Pons (tissue), 1 donor: ENCODE measurements around the gene KRT74.
"Not testable (repeated sequence)": the region's sequence is repeated elsewhere in the genome, so short reads cannot be mapped to it uniquely, and the experiment has no call there.

ENCODE experiments used
- DNase-seq: peaks from one replicate; pipeline ENCODE4 v3.0.0-alpha.2; 2016; ENCODE audit warnings: low spot score

Gene KRT74

DNA sequence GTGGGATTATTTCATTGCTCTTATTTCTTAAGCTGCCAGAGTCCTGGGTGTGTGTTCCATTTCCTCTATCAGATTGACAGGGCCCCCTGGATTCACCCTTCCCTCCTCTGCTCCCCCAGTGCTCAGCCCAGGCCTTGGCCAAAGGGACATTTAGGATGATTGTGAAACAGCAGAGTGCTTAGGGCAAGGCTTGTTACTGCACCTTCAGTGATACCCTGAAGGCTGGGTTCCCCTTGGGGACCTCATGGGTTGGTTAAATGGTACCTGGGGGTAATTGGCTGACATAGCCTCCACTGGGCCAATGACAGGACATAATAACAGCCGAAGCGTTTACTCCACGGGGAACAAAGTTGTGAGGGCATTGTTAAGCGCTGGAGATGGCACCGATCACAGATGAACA, 28.9 kb upstream of the KRT74 start:
- no peak for DNase-seq

DNA sequence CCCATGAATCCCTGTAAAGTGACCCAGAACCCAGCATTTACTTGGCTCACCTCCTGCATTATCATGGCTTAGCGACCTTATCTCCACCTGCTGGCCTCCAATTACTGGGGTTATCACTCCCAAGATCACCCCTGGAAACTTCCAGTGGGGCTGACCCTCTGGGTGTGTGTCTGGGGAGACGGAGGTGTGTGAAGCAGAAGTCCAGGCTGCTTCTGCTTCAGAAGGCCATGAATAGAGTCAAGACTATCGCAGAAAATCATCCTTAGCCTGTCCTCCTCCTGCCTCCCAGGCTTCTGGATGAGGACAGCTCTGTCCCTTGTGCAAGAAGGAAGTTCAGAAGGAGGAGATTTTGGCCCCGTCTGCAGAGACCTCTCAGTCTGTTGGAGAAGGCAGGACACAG, 28.0 kb upstream of the KRT74 start:
- no peak for DNase-seq

GRCh38 chr12:52600941-52601481, 27.4 kb upstream of the KRT74 start, which contains the start of gene KRT72:
TSS of gene KRT72 (minus strand) at chr12:52601463. CDS start at chr12:52601452, 11 bp downstream.
- no peak for DNase-seq

GRCh38 chr12:52600475-52600874, 26.8 kb upstream of the KRT74 start:
- DNase-seq: no peak

DNA sequence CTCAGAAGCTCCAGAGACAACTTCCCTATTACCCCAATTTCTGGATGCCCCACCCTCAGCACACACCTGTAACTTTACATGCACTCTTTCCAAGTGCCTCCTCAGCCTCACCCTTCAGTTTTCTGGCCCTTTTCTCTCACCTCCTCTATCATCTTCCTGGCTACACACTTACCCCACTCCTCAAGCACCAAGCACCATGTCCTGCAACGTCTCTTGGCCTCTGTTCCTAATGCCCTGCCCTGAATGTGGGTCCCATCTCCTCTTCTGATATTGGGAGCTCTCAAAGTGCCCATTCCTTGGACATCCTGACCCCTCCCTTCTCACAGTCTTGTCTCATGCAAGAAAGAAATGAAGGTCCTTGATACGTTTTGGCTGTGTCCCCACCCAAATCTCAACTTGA, 26.4 kb upstream of the KRT74 start:
- DNase-seq: no peak

DNA sequence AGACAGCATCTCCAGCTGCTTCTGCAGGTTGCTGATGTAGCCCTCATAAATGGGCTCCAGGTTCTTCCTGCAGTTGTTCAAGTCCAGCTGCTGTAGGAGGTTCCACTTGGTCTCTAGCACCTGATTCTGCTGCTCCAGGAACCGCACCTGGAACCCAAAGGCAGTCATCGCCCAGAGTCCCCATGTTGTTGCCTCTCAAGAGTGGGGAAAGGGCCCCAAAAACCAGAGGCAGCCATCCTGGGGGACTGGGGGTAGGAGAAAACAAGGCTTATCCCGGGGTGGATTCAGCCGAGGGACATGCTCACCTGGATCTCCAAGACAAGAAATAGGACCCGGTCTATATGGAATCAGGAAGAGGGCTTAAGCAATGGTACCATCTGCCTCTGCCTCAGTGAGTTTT, 25.3 kb upstream of the KRT74 start:
- no peak for DNase-seq

GRCh38 chr12:52594237-52594636, 20.6 kb upstream of the KRT74 start:
- DNase-seq: not testable (repeated sequence)

GRCh38 chr12:52591521-52591920, 17.9 kb upstream of the KRT74 start:
- no peak for DNase-seq

DNA sequence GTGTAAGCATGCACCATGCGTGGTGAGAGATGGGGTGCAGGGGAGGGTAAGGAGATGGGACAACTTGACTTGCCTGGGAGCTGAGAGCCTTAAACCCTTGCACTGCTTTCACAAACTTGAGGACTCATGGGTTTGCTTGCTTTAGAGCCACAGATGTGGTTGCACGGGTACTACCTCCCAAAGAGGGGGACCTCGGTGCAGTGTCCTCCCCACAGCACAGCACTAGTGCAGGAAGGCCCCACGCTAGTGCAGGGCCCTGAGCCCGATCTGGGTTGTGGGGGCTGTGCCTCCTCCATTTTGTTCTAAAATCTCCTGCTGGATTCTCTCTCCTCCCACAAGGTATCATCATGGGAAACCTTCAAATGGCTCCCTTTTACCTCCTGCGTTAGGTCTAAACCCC, 16.4 kb upstream of the KRT74 start:
- DNase-seq: no peak

GRCh38 chr12:52587563-52587962, 13.9 kb upstream of the KRT74 start:
- no peak for DNase-seq

- no peak for DNase-seq
Measured at GRCh38 chr12:52585946-52586345, 12.3 kb upstream of the KRT74 start.

DNA sequence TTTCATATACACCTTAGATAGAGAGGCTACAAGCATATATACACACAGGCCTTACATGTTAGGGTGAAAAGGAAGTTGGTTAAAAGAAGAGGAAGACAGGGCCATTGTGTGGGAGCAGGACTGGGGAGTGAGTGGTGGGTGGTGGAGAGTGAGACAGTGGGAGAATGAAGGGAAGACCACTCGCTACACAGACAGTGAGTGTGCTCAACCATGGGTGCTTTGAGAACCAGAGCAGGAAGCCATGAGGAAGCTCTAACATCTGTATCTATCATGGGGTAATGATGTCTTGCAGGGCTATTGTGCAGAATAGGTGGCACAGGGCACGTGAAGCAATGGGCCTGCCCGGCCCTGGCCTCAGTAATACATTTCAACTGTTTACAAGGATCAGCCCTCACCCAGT, 11.4 kb upstream of the KRT74 start:
- no peak for DNase-seq

- DNase-seq: no peak
Measured at GRCh38 chr12:52584156-52584682, 10.6 kb upstream of the KRT74 start.

DNA sequence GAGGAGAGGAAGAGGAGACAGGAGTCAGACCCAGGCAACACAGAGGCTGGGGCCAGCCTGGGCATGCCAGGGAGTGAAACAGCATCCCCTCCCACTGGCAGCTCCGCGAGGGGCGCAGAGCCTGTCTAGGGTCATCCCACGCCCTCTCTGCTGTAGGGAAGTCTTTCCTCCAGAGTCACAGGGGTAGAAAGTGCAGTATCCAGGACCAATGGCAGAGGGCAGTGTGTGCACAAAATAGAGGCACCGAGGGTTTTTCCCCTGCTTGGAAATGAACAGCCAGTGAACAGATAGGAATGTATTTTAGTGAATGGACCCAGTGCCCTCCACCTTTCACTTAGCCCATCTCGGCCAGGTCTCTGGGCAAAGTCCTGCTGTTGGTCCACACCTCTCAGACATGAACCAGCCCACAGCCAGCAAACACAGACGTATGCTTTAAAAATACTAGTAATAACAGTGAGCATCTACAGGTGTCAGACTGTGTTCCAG, 9.4 kb upstream of the KRT74 start:
- peak; percentile 60 for DNase-seq

DNA sequence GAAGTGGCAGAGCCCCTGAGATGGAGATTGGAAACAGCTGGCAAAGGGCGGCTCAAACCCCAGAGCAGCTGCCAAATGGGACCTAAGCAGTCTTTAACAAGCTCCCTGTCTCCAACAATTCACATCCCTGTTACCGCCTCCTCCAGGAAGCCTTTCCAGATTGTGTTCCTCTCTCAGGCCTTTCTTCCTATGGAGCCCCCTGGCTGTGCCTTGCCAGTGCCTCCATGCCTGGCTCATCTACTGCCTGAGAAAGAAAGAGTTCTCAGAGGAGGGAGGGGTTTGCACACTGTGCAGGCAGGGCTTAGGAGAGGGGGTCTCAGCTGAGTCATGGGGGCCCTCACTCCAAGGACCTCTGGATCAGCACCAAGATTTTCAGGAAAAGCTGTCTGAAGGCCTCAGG, 8.8 kb upstream of the KRT74 start:
- DNase-seq: no peak

DNA sequence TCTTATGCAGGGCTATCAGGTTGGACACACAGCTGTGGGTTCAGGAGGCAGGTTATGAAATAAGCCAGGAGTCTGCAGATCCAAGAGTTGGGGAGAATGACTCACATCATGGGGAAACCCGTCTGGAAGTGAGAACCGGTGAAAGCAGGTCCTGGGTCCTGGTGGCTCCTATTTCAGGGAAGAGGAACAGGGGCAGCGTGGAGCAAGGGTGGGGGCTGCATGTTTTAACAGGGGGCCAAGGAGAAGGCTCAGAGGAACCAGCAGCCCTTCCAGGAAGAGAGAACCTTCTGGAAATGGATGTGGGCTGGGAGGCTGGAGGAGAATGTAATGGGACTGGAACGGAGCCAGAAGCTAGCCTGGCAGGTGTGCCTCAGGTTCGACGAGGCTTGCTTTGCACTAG, 7.8 kb upstream of the KRT74 start:
- DNase-seq: no peak

DNA sequence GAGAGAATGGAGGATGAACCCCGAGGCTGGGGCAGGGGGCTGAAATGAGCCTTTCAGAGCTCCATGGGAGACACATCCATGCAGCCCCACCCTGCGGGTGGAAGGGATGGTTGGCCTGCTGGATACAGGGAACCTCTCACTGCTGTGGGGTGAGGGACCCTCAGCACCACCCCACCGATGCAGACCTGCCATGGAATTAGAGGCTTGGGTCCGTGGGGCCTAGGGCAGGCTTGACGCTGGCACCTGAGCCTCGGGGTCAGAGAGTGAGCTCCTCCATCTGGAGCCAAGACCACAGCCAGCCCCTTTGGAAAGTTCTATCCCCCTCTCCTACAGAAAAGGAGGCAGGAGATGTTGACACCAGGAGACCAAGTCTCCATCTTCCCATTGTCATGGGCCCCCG, 7.4 kb upstream of the KRT74 start:
- DNase-seq: no peak

DNA sequence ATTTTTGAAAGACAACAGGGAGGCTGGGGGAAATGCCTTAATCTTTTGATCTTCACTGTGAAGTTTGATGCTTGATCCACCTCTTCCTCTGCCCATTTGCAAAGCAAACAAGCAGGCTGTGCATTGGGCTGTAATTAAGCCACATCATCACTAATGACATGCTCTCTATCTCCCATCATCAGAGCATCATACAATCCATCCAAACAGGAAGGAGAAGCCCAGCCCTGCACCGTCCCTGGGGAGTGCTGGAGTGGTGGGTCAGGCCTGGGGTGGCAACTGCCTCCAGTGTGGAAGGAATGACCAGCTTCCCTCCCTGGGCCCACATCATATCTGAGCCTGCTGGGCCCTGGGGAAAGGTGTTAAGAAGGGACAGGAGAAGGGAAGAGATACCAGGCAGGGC, 6.9 kb upstream of the KRT74 start:
- no peak for DNase-seq

DNA sequence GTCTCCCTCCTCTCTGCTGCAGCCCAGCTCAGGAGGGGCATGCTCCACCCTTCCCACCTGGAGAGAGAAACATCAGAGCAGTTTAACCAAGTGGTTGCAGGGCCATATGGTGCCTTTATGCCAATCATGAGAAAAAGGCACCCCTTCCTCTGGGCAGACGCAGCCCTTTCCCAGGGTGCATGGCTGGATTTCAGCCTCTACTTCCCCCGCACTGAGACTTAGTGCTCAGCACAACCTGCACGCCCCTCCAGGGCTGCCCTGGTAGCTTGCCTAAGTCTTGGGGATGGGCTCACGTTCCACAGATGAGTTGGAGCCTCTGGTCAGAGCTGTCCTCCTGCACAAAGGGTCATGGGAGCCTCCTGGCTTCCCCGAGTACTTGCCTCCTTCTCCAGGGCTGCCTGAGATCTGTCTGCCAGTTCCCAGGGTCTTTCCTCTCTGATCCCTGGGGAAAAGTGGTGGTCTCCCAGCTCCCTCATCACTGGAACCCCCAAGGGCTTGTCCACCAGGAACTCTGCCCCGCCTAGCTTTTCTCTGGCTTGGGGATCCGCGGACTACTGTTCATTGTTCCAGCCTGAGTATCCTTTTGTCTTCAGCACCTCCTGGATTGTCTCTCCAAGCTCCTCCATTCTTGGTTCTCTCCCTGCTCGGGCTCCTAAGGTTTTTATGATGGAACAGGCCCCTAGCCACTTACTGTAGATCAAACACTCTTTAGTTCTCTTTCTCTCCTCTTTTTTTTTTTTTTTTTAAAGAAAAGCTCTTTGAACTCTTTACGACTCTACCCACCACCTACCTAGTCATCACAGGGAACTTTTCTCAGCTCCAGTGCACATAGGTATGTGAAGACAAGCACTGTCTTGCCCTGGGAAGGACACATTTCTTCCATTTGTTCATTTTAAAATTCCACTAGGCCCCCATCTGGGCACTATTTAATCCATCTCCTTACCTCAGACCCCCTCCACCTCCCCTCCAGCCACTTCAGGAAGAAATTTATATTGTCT, 6.1 kb upstream of the KRT74 start:
- no peak for DNase-seq

DNA sequence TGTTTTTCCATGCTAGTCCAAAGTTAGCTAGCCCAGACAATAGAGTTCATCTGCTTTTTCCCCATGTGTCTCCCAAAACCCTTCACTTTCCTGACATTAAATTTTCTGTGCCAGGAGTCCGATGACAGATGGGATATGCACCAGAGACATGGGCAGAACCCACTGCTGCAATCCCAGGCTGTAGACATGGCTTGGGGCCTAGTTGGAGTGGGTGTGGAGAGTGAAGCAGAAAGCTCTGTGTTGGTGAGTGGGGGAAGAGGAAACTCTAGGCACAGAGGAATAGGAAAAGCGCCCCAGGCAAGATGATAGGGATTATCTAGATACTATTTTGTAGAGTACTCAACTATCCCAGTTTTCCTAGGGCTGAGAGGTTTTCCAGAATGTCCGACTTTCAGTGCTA, 4.8 kb upstream of the KRT74 start:
- no peak for DNase-seq

GRCh38 chr12:52577316-52577715, 3.7 kb upstream of the KRT74 start:
- no peak for DNase-seq

DNA sequence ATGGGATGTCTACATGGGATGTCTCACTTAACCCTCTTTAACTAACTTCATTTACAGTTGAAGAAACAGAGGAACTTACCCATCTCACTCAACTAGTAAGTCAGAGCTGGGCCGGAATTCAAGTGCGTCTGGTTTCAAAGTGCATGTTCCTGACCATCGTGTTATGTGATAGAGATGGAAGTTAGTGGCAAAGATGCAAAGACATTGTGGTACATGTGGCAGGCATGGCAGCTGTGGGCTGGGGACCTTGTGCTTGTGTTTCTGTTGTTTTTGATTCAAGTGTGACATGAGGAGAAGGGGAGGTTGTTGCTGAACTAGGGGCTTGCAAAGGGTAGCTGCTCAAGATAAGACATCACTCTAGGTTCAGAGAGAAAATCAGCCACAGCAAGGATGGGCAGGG, 2.3 kb upstream of the KRT74 start:
- DNase-seq: no peak

DNA sequence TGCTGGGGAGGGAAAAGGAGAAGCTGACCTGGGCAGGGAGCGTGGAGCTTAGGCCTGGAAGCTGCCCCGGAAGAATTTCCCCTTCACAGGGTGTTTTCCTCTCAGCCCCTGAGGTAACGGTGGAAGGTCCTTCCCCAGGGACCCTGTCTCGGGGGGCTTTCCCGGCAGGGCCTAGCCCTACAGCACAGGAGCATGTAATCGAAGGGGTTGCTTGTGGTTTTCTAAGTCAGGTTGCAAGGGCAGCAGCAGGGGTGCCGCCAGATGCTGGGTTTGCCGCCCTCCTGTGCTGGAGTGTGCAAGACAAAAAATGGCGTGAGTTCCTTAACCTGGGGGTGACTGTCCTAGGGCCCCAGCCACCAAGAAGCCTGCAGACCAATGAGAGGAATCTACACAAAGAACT, 1.6 kb upstream of the KRT74 start:
- no peak for DNase-seq
